ENCODE results near the gene CACNA1S.

The CACNA1S gene

GRCh38 chr1:201126832-201127754 is 14.9 kb upstream of the CACNA1S start, which contains the start of gene ASCL5:
Gene ASCL5 (minus strand): TSS chr1:201127184. CDS start chr1:201115372, 11,812 bp downstream.
- TF ChIP-seq CTCF (IDR thresholded peaks at IDR 0.05; ENCODE audit: insufficient read depth, low read depth, low read length, missing control alignments) = peak; percentile 31
- DNase-seq (ENCODE audit: low read depth) = peak; percentile 68
- H3K4me3 ChIP-seq (ENCODE audit: low read length) = no peak within 1 kb of the TSS

DNA sequence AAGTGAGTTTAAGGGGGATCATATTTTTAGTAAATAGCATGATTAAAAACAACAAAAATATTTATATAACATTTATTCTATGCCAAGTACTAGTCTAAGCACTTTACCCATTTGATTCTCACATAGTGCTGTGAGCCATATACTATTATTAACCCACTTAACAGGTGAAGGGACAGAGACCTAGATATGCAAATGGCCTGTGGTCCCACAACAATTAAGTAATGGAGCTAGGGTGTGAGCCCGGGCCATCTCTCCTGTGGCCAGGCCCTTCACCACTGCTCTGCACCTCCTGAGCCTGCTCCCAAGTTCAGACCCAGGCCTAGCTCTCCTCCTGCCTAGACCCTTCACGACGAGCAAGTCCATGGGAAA is 14.2 kb upstream of the CACNA1S start:
- TF ChIP-seq CTCF (IDR thresholded peaks at IDR 0.05; ENCODE audit: insufficient read depth, low read depth, low read length, missing control alignments) = no peak
- no peak overlapping the region for H3K4me3 ChIP-seq (ENCODE audit: low read length)
- no peak for DNase-seq (ENCODE audit: low read depth)

DNA sequence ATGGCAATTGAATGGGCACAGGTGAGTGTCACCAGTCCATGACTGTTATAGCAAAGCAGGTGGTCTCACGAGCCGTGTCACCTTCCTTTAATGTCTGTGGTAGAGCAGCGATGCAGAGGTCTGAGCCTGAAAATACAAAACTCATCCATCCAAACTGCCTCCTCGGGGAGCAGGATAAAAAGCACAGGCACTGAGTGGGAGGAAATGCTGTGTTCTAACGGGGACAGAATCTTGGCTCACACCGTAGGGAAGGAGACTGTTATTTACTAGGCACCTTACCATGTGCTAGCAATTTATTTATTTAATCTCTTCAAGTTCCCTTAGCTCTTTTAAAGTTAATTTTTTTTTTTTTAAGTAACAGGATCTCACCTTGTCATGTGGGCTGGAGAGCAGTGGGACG is 13.6 kb upstream of the CACNA1S start:
- DNase-seq (ENCODE audit: low read depth) = no peak
- no peak for TF ChIP-seq CTCF (IDR thresholded peaks at IDR 0.05; ENCODE audit: insufficient read depth, low read depth, low read length, missing control alignments)
- H3K4me3 ChIP-seq (ENCODE audit: low read length) = no peak overlapping the region

DNA sequence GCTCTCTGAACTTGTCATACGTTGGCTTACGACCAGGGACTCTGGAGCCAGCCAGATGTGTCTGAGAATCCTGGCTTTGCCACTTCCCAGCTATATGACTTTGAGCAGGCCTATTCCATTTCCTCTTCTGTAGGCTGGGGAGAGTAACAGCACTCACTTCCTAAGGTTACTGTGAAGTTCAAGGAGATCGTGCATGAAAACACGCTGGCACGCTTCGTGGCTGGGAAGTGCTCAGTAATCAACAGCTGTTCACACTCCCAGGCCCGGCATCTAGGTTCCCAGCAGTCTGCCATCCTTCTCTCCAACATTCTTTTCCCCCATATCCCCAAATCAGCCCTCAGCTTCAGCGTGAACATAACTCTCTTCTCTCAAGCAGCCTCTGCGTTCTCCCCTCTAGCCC is 12.8 kb upstream of the CACNA1S start:
- no peak overlapping the region for H3K4me3 ChIP-seq (ENCODE audit: low read length)
- no peak for TF ChIP-seq CTCF (IDR thresholded peaks at IDR 0.05; ENCODE audit: insufficient read depth, low read depth, low read length, missing control alignments)
- no peak for DNase-seq (ENCODE audit: low read depth)

- peak; percentile 73 for DNase-seq (ENCODE audit: low read depth)
- TF ChIP-seq CTCF (IDR thresholded peaks at IDR 0.05; ENCODE audit: insufficient read depth, low read depth, low read length, missing control alignments) = no peak
- no peak overlapping the region for H3K4me3 ChIP-seq (ENCODE audit: low read length)
These were observed 11.6 kb upstream of the CACNA1S start for GRCh38 chr1:201123866-201124265.

DNA sequence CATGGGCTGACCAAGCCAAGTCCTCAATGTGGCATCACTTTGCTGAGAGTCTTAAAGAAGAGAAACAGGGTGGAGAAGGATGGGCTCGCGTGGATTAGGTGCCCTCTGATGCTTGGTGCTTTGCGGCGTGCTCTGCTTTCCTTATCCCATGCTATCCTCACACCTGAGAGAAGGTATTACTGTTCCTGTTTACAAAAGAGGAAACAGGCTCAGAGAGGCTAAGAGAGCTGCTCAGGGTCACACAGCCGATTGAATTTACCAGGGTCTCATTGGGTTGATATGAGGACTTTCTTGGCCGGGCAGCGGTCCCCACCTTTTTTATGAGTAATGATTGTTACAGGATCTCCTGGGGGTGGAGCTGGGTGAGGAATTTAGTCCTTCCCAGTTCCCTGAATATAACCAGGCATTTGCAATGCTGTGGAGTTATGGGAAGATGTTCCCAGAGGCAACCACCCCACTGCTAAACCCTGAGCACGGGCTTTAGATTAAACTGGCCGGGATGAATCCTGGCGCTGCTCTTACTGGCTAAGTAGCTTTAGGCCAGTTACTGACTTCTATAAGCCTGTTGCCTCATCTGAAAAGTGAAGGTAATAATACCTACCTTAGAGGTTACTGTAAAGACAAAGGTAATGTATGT is 10.2 kb upstream of the CACNA1S start:
- peak; percentile 21 for DNase-seq (ENCODE audit: low read depth)
- TF ChIP-seq CTCF (IDR thresholded peaks at IDR 0.05; ENCODE audit: insufficient read depth, low read depth, low read length, missing control alignments) = no peak

More for the DNA sequence above, 10.2 kb upstream of the CACNA1S start:
- H3K4me3 ChIP-seq (ENCODE audit: low read length) = no peak overlapping the region
